Mesothelial cell of epicardium (in vitro differentiated cells): ENCODE measurements around the gene SYNE2. TPM values are rescaled to one million over a fixed set of nuclear protein-coding genes. Genes with fewer than 3 reads are reported as not detected.

Experiments used
- DNase-seq, 2 experiments: peaks; one replicate each; pipeline ENCODE4 v3.0.0; 2021; ENCODE audit warnings: low spot score in 2 of 2; ENCODE audit not compliant: unreplicated experiment in 2 of 2
- H3K27ac Mint-ChIP-seq: 2 replicates; pipeline ENCODE4 v1.8.0; 2021; ENCODE audit warnings: mixed read lengths
- H3K27me3 Mint-ChIP-seq: 2 replicates; pipeline ENCODE4 v1.8.0; 2021; ENCODE audit warnings: low read depth, mixed read lengths
- H3K36me3 Mint-ChIP-seq: 2 replicates; pipeline ENCODE4 v1.8.0; 2021; ENCODE audit warnings: mixed read lengths
- H3K4me1 Mint-ChIP-seq: 2 replicates; pipeline ENCODE4 v1.8.0; 2021; ENCODE audit warnings: mixed read lengths
- H3K4me3 Mint-ChIP-seq: 2 replicates; pipeline ENCODE4 v1.8.0; 2021; ENCODE audit warnings: mild to moderate bottlenecking, moderate library complexity, mixed read lengths
- H3K9me3 Mint-ChIP-seq: 2 replicates; pipeline ENCODE4 v1.8.0; 2021; ENCODE audit warnings: mixed read lengths
- total RNA-seq: library from RNA; stranded (reverse); gene quantifications from 3 replicates; pipeline ENCODE4 v1.2.1, GENCODE V29; 2021
- TF ChIP-seq, protein P1 (sequence below): fragments of 200-600 bp; sonication (generic); IDR thresholded peaks from one replicate; pipeline ENCODE4 v1.5.0; 2021; ENCODE audit warnings: antibody characterized with exemption; ENCODE audit not compliant: unreplicated experiment

Gene SYNE2
- total RNA-seq, 1 donor from 2014 or later: 87.1 TPM

DNA sequence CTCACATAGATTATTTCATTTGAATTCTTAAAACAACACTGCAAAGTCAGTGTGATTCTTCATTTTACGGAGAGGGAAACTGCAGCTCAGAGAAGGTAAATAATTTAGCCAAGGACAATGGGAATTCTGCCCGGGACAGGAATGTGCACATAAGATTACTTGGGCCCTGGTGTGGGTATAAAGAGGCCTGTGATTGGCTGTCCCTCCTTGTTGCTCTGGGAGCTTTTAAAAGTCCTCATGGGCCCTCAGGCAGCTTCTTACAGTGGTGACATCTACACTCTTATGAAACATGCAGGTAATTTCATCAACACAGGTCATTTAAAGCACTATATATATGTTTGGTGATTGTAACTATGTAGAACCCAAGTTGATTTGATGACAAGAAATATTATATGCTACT lies 341.0 kb downstream of the SYNE2 start:
- no peak for DNase-seq
- Mint-ChIP-seq H3K36me3 (peaks cover 7% of the 10 kb centered on the region), H3K27ac (no peak overlapping the region), H3K27me3 (no peaks in the 10 kb centered on the region), H3K4me3 (no peak overlapping the region), H3K9me3 (no peaks in the 10 kb centered on the region), H3K4me1 (peaks cover 33% of the 10 kb centered on the region)
- TF ChIP-seq, protein P1, sequence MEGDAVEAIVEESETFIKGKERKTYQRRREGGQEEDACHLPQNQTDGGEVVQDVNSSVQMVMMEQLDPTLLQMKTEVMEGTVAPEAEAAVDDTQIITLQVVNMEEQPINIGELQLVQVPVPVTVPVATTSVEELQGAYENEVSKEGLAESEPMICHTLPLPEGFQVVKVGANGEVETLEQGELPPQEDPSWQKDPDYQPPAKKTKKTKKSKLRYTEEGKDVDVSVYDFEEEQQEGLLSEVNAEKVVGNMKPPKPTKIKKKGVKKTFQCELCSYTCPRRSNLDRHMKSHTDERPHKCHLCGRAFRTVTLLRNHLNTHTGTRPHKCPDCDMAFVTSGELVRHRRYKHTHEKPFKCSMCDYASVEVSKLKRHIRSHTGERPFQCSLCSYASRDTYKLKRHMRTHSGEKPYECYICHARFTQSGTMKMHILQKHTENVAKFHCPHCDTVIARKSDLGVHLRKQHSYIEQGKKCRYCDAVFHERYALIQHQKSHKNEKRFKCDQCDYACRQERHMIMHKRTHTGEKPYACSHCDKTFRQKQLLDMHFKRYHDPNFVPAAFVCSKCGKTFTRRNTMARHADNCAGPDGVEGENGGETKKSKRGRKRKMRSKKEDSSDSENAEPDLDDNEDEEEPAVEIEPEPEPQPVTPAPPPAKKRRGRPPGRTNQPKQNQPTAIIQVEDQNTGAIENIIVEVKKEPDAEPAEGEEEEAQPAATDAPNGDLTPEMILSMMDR: no peak

DNA sequence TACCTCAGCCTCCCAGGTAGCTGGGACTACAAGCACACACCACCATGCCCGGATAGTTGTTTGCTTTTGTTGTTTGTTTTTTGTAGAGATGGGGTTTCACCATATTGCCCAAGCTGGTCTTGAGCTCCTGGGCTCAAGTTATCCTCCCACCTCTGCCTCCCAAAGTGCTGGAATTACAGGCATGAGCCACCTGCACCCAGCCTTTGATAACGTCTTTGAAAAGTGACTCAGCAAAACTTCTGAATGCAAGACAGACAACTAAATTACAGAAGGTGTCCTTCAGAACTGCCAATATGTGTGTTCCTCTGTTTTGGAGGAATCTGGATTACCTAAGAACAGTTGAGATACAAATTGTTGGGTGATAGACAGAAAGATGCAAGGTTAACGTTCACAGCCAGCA lies 341.6 kb downstream of the SYNE2 start:
- Mint-ChIP-seq H3K4me1 (peaks cover 36% of the 10 kb centered on the region), H3K36me3 (peaks cover 5% of the 10 kb centered on the region), H3K27ac (no peak overlapping the region)

DNA sequence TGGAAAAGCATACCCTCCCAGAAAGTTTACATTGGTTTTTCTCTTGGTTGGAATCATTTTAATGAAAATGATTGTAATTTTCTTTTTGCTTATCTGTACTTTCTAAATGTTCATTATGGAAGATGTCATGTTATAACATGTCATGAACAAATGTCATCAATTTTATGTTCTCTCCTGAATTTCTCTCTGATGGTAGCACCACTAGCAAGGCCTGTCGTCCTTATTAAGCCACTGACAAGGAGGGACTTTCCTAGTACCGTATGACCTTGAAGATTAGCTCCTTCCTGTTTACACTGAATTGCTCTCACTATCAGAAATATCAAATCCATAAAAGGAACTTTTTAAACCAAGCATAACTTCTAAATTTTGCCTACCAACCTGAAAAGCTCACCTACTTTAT lies 342.4 kb downstream of the SYNE2 start:
- Mint-ChIP-seq H3K4me3 (no peak overlapping the region), H3K4me1 (peaks cover 36% of the 10 kb centered on the region), H3K27ac (no peak overlapping the region), H3K36me3 (peaks cover 5% of the 10 kb centered on the region), H3K9me3 (no peaks in the 10 kb centered on the region), H3K27me3 (no peaks in the 10 kb centered on the region)
- TF ChIP-seq, protein P1: no peak
- no peak for DNase-seq

More for the DNA sequence above, 341.6 kb downstream of the SYNE2 start:
- TF ChIP-seq, protein P1: no peak
- DNase-seq: no peak
- Mint-ChIP-seq H3K4me3 (no peak overlapping the region), H3K27me3 (no peaks in the 10 kb centered on the region), H3K9me3 (no peaks in the 10 kb centered on the region)

DNA sequence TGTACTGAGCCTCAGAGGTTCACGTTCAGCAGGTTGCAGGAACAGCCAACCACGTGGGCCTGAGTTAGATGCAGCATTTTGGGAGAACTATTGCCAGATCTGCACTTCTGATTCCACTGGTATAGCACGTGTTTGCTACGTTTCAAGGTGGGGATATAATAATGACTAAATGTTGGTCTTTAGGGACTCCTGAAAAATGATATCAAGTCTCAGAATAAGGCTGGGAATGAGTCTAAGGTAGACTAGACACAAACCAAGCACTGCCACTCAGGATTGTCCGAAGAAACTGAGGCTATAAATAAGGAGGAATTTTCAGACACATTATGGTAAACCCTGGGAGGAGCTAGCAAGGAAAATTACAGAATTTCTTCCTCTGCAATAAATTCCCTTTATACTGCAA lies 343.3 kb downstream of the SYNE2 start:
- Mint-ChIP-seq H3K27me3 (no peaks in the 10 kb centered on the region), H3K9me3 (no peaks in the 10 kb centered on the region), H3K4me3 (peak overlapping the region; percentile 77), H3K27ac (no peak overlapping the region), H3K4me1 (peaks cover 44% of the 10 kb centered on the region), H3K36me3 (peaks cover 5% of the 10 kb centered on the region)
- TF ChIP-seq, protein P1: no peak
- DNase-seq: no peak

DNA sequence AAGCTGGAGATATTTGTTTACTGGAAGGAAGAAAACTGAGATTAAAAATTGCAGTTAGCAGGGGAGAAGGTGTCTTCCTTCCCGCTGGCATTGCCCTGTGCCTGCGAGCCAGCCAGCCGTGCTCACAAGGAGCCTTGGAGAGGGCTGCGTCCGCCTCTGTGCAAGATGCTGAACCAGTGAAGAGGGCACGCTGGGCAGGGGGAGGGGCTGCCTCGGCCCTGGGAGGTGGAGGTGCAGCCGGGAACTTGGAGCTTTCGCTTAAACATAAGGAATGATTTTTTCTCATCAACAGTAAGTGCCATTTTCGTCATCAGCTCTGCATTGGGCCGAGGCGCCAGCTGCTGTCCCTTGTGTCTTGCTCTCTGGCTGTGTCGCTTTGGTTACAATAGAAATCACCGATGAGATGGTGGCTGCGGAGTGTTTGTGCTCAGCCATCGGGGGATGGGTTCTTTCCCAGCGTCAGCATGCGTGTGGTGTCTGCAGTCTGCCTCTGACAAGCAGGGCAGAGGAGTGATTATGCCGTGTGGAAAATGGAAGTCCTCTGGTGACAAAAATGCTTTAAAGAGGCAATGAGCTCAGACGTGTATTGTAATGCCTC lies 344.1 kb downstream of the SYNE2 start:
- TF ChIP-seq, protein P1: no peak
- DNase-seq: peak in 1 of 2 experiments; percentile 53
- peak overlapping the region; percentile 59 for H3K27ac Mint-ChIP-seq
- peaks cover 2% of the 10 kb centered on the region for H3K36me3 Mint-ChIP-seq
- peaks cover 50% of the 10 kb centered on the region for H3K4me1 Mint-ChIP-seq
- H3K4me3 Mint-ChIP-seq: peak overlapping the region; percentile 77
- no peaks in the 10 kb centered on the region for H3K27me3 Mint-ChIP-seq
- no peaks in the 10 kb centered on the region for H3K9me3 Mint-ChIP-seq
